GM12801 (cell line): ENCODE measurements around the gene TRIP12.

Experiments used
- CTCF ChIP-seq: IDR thresholded peaks from one replicate; pipeline ENCODE4 v1.5.1; 2011; ENCODE audit warnings: control low read depth; ENCODE audit not compliant: insufficient read length; ENCODE audit errors: extremely low read depth

The TRIP12 gene

GRCh38 chr2:229774237-229774636, 147.6 kb downstream of the TRIP12 start:
- no peak for TF ChIP-seq CTCF

DNA sequence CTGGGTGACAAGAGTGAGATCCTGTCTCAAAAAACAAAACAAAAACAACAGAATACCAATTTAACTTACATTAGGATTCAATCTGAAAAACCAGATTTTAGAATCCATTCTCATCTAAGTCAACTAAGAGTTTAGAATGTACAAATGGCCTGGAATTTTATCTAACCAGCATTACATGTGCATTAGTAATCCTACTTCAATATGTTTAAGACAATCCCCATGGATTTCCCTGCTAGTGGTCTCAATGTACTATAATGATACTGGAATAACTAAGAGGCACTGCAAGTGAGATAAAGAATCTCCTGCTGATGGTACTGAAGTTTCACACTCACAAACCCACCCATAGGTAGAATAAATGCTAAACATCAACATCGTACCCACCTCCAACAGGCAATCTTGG, 153.6 kb downstream of the TRIP12 start:
- no peak for TF ChIP-seq CTCF

DNA sequence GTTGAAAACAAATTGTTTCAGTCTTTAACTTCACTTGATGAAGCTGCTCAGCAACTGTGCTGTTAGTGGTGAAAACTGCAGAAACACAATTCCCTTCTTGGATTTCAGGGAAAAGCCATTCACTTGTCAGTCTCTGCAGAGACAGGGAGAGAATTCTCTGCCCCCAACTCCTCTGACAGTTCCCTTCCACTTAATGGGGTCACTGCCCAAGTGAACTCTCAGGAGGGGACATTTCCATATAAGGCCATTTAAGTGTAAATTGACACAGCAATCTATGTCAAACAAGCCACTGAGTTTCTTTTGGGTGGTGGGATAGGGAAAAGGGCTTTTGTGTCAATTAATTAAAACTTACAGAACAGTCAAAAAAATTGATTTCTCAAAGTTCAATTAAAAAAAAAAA, 156.1 kb downstream of the TRIP12 start:
- TF ChIP-seq CTCF = no peak

- no peak for TF ChIP-seq CTCF
These were observed 160.1 kb downstream of the TRIP12 start for GRCh38 chr2:229761663-229762062.

DNA sequence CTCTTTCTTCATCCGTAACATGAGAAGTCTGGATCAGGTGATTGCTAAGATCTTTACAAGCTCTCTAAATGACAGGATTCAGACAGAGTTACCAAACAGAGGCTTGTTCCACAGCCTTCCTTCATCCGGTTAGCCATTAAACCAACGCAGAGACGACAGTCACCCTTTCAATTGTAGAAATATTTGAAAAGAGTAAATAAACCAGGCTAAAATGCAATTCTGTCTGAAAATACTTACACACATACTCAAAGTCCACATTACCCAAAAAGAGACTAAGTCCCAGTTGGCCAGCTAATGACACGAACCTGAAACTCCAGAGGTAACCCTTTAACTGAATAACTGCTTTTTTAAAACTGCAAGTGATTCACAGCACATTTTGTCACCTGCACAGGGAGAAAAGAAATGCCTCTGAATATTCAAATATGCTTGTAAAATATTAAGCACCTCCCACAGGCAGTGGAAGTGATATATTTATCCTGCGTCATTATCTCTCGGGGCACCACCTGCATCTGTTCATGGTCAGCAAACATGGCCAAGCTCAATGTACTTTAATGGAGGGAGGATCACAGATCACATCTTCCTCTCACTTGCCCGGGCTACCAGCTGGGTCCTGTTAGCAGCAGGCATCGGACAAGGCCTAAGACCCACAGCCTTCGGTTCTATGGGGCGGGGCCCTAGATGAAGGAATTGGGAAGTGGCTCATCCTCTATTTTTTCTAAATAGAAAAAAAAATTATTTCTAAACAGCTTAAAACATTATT, 168.7 kb downstream of the TRIP12 start:
- no peak for TF ChIP-seq CTCF

DNA sequence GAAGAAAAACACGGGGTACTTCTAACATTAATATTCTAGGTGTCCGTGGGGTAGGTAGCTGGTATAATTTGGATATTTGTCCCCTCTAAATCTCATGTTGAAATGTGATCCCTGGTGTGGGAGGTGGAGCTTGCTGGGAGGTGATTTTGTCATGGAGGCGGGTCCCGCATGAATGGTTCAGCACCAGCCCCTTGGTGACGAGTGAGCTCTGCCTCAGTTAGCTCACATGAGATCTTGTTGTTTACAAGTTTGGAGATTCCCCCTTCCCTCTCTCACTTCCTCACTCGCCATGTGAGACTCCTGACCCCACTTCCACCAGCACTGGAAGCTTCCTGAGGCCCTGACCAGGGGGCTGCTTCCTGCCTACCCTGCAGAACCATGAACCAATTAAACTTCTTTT, 172.0 kb downstream of the TRIP12 start:
- no peak for TF ChIP-seq CTCF

DNA sequence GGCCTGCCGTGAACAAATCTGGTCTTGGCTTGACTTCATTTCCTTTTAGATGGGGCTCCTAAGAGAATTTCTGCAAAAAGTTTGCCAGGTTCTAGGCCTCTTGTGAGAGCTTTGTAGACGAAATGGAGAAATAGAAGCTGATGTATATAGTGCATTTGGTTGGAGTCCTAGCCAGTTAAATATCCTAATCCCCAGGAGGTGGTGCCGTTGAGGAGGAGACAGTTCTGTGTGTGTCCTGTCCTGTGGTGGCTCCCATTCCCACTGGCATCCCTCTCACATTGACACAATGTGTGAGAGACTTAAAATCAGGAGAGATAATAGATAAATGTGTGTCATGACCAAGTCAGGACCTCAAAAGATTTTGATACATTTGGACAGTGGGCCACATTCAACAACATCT, 172.9 kb downstream of the TRIP12 start:
- TF ChIP-seq CTCF = no peak

- no peak for TF ChIP-seq CTCF
These were observed 181.5 kb downstream of the TRIP12 start for GRCh38 chr2:229740279-229740678.
